HG02642 (cell line): ENCODE measurements around the gene CXXC5.

ENCODE experiments used
- ATAC-seq: cut with Tn5 transposase; IDR thresholded peaks from one replicate; pipeline ENCODE4 v1.9.1; 2021; ENCODE audit warnings: mild to moderate bottlenecking; ENCODE audit not compliant: unreplicated experiment, poor library complexity

CXXC5 gene

DNA sequence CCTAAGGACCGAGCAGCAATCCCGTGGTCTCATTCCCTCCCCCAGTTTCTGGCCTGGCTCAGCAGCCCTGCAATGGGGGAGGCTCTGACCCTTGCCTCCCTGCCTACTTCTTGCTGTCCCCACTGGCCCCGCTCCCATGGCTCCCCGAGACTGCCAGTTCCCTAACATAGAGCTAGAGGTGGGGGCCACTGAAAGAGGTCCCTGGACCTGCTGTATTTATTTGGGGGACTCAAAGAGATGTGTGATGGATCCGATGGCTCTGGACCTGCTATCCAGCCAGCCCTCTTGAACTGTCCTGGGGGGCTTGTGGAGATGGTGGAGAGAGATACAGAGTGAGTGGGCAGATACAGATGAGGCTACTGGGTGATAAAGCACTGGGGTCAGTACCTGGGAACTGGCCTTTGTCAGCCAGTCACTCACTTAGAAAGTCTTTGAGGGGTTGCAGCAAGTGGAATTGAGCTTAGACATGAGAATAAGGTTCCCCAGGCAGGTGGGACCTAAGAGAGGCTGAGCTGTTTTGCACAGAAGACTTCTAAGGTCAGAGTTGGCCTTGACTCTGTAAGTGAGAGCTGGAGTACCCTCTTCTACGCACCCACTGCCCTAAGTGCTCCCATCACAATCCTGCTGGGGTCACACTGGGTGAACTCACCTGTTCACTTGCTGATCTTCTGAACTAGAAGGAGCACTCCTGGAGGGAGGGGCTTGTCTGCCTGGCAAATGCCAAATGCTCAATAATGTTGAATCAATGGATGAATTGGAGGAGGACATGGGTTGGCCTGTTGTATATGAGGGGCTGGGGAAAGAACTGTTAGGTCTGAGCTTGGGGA lies 42.9 kb downstream of the CXXC5 start:
- ATAC-seq, result no peak

- no peak for ATAC-seq
Measured at GRCh38 chr5:139692148-139692547, 44.0 kb downstream of the CXXC5 start.

- ATAC-seq, result no peak
Measured at GRCh38 chr5:139692679-139693308, 44.6 kb downstream of the CXXC5 start.

- no peak for ATAC-seq
Measured at GRCh38 chr5:139693676-139694364, 45.7 kb downstream of the CXXC5 start.

- no peak for ATAC-seq
Measured at GRCh38 chr5:139694556-139695177, 46.5 kb downstream of the CXXC5 start.

- ATAC-seq, result no peak
Measured at GRCh38 chr5:139695178-139695573, 47.0 kb downstream of the CXXC5 start.

DNA sequence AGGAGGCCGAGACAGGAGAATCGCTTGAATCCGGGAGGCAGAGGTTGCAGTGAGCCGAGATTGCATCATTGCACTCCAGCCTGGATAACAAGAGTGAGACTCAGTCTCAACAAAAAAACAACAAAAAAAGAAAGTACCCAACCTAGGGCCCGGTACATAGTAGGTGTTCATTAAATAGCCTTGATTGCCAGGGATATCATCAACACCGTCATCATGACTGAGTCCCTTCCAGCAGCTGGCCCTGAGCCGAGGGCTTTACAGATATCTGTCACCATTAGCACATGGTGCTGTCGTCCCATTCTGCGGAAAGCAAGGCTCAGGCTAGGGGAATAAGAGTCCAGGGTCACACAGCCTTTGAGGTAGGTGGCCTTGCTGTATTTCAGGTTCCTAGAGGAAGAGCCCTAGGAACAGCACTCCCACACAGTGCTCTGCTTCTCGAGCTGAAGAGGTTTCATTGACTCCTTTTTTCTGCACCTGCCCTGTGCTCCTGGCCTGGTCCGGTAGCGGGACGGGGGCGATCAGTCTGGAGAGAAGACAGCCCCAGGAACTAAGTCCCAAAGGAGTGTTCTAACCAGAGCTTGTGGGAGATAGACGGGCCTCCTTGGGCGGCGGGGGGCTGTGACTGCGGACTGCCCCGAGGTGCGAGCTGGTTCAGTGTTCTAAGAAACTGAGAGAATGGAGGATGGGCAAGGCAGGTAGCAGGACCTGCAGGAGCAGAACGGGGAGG lies 48.2 kb downstream of the CXXC5 start:
- ATAC-seq, result no peak

DNA sequence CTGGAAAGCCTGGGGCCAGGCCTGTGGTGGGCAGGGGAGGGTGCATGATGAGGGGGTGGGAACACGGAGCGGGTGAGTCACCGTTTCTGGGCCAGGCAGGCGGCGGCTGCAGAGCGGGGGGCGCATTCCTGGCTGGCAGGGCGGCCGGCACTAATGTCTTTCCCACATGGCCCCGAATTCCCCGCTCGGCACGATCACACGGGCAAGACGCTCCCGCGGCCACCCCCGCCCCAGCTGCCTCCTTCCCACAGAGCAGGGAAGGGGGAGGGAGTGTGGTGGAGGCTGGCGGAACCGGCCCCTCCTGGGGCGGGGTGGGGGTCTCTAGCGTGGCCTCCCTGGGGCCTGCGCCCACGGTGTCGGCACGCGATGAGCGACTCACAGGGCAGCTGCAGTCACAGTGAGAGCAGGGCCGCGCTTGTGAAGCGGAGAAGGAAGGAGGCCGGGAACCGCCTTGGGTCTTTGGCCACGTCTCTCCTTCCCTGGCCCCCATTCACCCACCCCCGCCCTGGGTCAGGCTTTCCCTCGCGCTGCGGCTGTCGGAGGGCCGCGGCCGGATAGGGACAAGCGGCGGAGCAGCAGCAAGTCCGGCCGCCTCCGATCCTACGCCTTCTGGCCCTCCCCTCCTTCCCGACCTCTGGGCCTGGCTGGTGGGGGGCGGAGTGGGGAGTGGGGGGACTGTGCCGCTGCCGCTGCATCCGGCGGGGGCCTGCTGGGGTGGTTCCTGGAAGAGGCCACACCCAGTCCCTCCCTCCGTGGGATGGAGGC lies 48.9 kb downstream of the CXXC5 start:
- ATAC-seq, result peak; percentile 45

- ATAC-seq, result no peak
Measured at GRCh38 chr5:139698490-139699146, 50.5 kb downstream of the CXXC5 start.

DNA sequence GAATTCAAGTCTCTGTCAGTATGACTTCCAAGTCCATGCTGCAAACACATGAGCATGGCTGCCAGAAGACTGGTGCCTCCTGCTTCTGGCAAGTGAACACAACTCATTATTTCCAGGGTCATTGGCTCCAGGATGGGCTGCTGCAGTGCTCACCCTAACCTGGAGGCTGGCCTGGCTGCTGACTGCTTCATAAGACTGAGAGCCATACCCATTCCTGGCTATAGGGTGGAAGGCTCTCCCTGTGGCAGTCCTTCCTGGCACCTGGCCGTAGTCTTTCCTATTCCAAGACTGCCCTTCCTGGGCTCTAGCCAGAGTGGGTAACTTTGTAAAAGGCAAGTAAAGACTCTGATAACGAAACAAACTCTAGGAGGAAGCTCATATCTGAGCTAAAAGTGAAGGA lies 51.2 kb downstream of the CXXC5 start:
- no peak for ATAC-seq

GRCh38 chr5:139700711-139701055 lies 52.5 kb downstream of the CXXC5 start:
- ATAC-seq, result no peak

- no peak for ATAC-seq
Measured at GRCh38 chr5:139701056-139701741, 53.0 kb downstream of the CXXC5 start.

DNA sequence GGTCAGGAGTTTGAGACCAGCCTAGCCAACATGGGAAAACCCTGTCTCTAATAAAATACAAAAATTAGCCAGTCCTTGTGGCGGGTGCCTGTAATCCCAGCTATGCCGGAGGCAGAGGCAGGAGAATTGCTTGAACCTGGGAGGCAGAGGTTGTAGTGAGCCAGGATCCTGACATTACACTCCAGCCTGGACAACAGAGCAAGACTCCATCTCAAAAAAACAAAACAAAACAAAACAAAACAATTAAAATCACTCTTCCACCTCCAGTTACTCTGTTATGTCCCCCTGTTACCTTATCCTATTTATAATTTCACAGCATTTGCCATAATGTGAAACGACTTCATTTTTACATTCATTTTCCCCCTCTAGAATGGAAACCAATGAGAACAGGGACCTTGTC lies 54.4 kb downstream of the CXXC5 start:
- no peak for ATAC-seq

- ATAC-seq, result no peak
Measured at GRCh38 chr5:139704748-139705147, 56.6 kb downstream of the CXXC5 start.

- ATAC-seq, result no peak
Measured at GRCh38 chr5:139705191-139705590, 57.0 kb downstream of the CXXC5 start.

GRCh38 chr5:139705655-139706587 lies 57.8 kb downstream of the CXXC5 start:
- ATAC-seq, result no peak

GRCh38 chr5:139707445-139708003 lies 59.4 kb downstream of the CXXC5 start:
- ATAC-seq, result no peak
